HG03103 (cell line): ENCODE data around the gene ZNF860.
A peak's percentile ranks its signal among the peaks of the same experiment; 100 is the strongest.
"Not testable (repeated sequence)": the region's sequence is repeated elsewhere in the genome, so short reads cannot be mapped to it uniquely, and the experiment has no call there.

Source experiments
- ATAC-seq: cut with Tn5 transposase; IDR thresholded peaks from one replicate; pipeline ENCODE4 v1.9.1; 2021; ENCODE audit warnings: low read depth; ENCODE audit not compliant: unreplicated experiment

Gene ZNF860

GRCh38 chr3:31995026-31995425 lies 13.5 kb downstream of the ZNF860 start:
- ATAC-seq = not testable (repeated sequence)

GRCh38 chr3:31996195-31996594 lies 14.6 kb downstream of the ZNF860 start:
- no peak for ATAC-seq

- no peak for ATAC-seq
Measured at GRCh38 chr3:31997500-31997899, 15.9 kb downstream of the ZNF860 start.

GRCh38 chr3:31999907-32000439 lies 18.4 kb downstream of the ZNF860 start:
- peak; percentile 71 for ATAC-seq

GRCh38 chr3:32000877-32001276 lies 19.3 kb downstream of the ZNF860 start:
- no peak for ATAC-seq

- ATAC-seq = no peak
Measured at GRCh38 chr3:32002561-32003368, 21.2 kb downstream of the ZNF860 start.

- ATAC-seq = no peak
Measured at GRCh38 chr3:32003380-32003779, 21.8 kb downstream of the ZNF860 start.

GRCh38 chr3:32004113-32004765 lies 22.7 kb downstream of the ZNF860 start:
- ATAC-seq = no peak

- ATAC-seq = no peak
Measured at GRCh38 chr3:32009101-32009500, 27.6 kb downstream of the ZNF860 start.

- ATAC-seq = no peak
Measured at GRCh38 chr3:32009957-32010356, 28.4 kb downstream of the ZNF860 start.

GRCh38 chr3:32010699-32011098 lies 29.1 kb downstream of the ZNF860 start:
- not testable (repeated sequence) for ATAC-seq

GRCh38 chr3:32015638-32016037 lies 34.1 kb downstream of the ZNF860 start:
- not testable (repeated sequence) for ATAC-seq

- no peak for ATAC-seq
Measured at GRCh38 chr3:32017286-32017685, 35.7 kb downstream of the ZNF860 start.

GRCh38 chr3:32018757-32019564 lies 37.4 kb downstream of the ZNF860 start:
- no peak for ATAC-seq

- no peak for ATAC-seq
Measured at GRCh38 chr3:32021155-32021554, 39.6 kb downstream of the ZNF860 start.

GRCh38 chr3:32021748-32022147 lies 40.2 kb downstream of the ZNF860 start:
- no peak for ATAC-seq

- no peak for ATAC-seq
Measured at GRCh38 chr3:32022947-32023346, 41.4 kb downstream of the ZNF860 start.

- ATAC-seq = no peak
Measured at GRCh38 chr3:32026593-32026992, 45.0 kb downstream of the ZNF860 start.

GRCh38 chr3:32037932-32038267 lies 56.4 kb downstream of the ZNF860 start:
- ATAC-seq = no peak

- ATAC-seq = no peak
Measured at GRCh38 chr3:32041316-32041715, 59.8 kb downstream of the ZNF860 start.
